Stimulated activated CD8-positive, alpha-beta memory T cell treated with anti-CD3 and anti-CD28 coated beads, Interleukin-4, amount 100 ng/mL, for 48 hours (primary cell): ENCODE measurements around the gene ACTR1A.
"Not testable (repeated sequence)": the region's sequence is repeated elsewhere in the genome, so short reads cannot be mapped to it uniquely, and the experiment has no call there.

Experiments
- DNase-seq: peaks from one replicate; pipeline ENCODE4 v3.0.0-alpha.2; 2020

Gene ACTR1A

DNA sequence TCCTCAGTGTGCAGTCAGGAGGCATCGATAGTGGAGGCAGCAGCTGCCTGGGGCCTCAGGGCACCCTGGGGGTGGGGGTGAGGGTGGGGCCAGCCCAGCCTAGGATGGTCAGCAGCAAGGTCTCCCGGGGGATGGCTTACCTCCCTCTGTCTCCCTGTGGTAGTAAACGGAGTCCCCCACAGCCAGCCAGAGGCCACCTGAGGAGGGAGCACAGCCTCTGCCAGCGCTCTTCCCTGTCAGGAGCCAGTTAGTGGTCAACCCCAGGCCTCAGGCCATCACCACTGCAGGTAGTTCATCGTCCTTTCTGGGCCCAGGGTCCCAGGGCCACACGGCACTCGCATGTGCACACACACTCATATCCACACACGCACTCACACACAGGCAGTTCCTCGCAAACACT lies 22.1 kb downstream of the ACTR1A start:
- no peak for DNase-seq

DNA sequence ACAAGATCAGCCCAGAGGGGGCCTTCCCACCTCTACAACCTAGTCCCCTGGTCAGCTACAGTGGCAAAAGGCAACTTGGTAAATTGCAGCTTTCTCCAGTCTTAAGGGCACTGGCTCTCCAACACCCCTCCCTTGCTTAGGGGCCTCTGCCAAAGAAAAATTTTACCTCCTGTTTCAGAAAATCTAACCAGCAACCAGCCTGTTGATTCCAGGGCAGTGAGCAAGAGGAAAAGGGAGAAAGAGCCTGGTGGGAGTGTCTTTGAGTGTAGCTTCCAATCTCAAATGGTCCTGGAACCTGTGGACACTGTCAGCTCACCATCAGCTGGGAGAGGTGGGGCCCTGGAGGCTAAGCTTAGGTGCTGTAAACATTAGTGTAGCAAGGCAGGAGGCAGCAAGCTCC lies 22.9 kb downstream of the ACTR1A start:
- no peak for DNase-seq

GRCh38 chr10:102476466-102477141 lies 25.9 kb downstream of the ACTR1A start:
- no peak for DNase-seq

DNA sequence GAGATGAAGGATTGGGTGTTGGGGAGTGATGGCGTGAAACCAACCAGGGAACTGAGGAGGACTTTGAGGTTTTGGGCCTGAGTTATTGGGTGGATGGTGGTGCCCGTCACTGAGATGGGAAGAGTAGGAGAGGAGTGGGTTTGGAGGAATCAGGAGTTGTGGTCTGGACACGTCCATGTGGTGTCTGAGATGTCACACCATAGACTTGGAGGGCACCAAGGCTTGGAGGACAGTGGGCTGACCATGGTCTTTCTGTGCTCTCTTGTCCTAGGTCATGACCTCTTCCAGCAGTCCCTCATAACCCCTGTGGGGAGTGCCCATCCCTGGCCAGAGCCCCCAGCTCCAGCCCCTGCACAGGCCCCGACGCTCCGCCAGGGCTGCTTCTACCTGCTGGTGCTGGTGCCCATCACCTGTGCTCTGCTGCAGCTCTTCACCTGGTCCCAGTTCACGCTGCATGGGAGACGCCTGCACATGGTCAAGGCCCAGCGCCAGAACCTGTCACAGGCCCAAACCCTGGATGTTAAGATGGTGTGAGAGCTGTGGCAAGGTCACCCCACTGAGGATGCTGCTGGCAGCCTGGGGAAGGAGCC lies 27.0 kb downstream of the ACTR1A start:
- no peak for DNase-seq

DNA sequence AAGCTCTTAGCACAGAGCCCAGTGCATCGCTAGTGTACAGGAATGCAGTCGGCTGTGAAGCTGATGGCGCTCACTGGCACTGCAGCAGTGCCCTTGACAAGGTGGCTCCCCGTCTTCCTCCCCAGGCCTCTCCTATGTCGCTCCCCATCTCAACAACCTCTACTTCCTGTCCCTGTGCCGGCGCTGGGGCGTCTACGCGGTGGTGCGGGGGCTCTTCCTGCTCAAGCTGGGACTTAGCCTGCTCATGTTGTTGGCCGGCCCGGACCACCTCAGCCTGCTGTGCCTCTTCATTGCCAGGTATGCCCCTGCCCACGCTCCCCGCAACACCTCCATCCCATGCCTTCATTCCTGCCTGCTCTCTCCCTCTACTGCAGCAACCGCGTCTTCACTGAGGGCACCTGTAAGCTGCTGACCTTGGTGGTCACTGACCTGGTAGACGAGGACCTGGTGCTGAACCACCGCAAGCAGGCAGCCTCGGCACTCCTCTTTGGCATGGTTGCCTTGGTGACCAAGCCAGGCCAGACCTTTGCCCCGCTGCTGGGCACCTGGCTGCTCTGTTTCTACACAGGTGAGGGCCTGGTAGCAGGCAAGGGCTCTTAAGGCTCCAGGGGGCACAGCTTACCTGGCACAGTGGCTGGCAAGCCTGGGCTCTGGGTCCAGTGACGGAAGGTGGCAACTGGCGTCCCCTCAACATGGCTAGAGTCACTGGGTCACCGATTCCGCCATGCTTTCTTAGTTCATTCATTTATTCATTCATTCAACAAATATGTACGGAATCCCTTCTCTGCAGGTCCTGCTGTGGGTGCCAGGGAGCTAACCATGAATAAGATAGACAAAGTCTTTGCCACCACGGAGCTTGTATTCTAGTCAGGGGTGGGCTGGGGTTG lies 28.8 kb downstream of the ACTR1A start:
- no peak for DNase-seq

- DNase-seq = no peak
These were observed 31.6 kb downstream of the ACTR1A start for GRCh38 chr10:102470579-102471546.

GRCh38 chr10:102468683-102469082 lies 33.8 kb downstream of the ACTR1A start:
- DNase-seq = no peak

DNA sequence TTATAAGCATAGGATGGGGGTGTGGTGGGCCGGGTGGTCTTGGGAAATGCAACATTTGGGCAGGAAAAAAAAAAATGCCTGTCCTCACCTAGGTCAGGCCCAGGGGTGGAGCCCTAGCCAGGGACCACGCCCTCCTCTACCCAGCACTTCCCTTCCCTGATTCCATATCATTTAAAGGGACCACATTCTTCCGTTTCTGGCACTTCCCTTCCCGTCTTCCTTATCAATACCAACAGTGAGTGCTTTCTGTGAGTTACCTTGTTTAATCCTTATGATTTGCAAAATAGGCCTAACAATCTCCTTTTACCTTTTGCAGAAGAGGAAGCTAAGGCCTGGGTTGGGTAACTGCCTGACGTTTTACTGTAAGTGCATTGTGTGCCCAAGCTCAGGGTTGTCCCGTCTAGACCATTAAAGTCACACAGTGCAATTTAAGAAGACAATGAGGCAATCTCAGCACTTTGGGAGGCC lies 34.5 kb downstream of the ACTR1A start:
- DNase-seq = no peak

- DNase-seq = no peak
These were observed 35.2 kb downstream of the ACTR1A start for GRCh38 chr10:102467318-102467717.

GRCh38 chr10:102465466-102465865 lies 37.0 kb downstream of the ACTR1A start:
- DNase-seq = no peak

DNA sequence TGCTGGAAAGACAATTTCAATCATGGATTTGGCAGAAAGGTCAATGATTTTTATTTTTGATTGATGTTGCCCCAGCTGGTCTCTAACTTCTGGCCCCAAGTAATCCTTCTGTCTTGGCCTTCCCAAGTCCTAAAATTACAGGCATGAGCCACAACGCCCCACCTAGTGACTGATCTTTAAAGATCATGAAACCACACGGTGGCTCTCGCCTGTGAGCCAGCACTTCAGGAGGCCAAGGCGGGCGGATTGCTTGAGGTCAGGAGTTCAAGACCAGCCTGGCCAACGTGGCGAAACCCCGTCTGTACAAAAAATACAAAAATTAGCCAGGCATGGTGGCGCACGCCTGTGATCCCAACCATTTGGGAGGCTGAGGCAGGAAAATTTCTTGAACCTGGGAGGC lies 38.5 kb downstream of the ACTR1A start:
- no peak for DNase-seq

DNA sequence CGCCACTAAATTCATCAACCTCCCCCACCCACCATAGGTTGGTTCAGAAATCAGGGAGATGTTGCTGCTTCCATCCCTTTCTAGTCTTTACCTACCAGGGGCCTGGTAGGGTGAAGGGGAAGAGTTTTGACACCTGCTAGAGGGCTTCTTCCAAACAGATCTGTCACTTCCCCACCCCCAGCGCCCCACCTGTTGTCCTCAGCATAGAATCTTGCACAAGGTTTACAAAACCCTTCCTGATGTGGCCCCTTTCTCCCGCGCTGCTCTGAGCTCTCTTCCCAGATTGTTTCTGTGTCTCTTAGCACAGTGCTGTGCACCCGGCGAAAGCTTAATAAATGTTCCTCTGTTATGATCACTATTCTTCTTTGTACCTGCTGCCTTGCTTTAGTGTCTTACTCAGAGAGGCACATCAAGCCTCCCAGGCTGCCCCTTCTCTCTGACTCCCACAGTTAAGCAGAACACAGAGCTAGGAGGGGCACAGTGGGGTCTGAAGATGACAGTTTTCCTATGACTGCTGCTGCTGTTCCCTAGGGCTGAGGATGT lies 39.9 kb downstream of the ACTR1A start:
- DNase-seq = no peak

DNA sequence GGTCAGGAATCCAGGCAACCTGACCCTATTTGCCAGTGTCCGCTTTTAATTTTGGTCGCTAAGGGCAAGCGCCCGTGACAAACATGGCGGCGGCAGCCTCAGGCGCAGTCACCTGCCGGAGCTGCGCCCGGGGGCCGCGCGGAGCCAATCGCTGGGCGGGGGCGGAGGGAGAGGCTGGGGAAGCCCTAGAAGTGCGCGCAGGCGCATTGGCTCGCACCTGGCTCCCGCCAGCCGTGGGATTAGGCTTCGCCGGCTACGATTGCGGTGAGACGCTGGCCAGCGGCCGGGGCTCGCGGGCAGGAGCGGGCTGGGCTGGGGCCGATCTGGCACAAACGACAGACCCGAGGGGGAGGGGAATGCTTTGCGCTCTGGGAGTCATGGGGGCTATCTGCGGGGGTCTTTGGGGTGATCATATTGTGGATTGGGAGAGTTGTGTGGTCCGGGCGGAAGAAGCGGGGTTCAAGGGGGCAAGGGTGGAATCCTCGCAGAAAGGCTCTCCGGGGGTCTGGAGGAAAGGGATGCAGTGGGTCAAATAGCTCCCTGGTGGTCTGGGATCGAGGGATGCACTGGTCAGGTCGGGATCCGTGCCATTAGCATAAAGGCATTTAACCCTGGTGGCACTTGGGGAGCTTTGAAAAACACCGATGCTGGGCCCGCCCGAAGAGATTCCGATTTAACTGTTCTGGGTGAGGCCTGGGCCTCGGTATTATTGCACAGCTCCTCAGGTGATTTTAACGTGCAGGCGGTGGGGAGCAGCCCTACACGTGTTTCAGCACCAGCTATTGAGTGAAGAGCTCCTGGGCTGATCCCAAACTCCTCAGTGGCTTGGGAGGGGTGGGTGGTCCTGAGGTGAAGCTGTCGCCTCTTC lies 41.1 kb downstream of the ACTR1A start:
- DNase-seq = peak; percentile 96

DNA sequence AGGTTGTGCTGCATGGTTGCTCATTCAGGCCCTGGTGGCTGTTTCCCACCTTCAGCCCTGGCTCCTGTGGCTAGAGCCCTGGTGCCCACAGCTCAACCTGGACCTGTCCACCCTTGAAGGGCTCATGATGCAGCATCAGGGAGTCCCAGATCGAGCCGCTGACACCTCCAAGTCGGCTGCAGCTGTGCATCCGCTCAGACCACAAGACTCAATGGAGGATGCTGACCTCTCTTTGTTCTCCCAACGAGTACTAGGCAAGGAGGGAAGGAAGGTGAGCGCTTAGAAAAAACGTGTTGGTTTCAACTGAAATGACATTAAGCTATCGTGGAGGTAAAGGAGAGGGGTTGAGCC lies 41.7 kb downstream of the ACTR1A start:
- DNase-seq = no peak

DNA sequence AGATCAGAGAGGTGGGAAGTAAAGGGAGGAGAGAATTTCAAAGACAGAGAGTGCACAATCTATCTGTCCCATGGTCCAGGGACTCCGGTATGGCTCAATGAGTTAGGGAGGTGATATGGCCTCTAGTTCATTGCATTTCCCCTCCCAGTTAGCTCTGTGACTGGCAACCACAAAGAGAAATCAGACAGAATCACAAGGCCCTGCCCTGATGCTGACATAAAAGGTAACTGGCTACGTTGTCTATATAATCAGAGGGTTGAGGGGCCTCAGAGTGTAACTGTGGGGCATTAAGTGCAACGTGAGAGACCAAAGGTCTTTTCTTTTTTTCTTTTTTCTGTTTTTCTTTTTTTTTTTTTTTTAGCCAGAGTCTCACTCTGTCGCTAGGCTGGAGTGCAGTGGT lies 43.9 kb downstream of the ACTR1A start:
- DNase-seq = no peak

GRCh38 chr10:102457591-102458150 lies 44.8 kb downstream of the ACTR1A start:
- no peak for DNase-seq

- DNase-seq = no peak
These were observed 46.5 kb downstream of the ACTR1A start for GRCh38 chr10:102455893-102456471.

- not testable (repeated sequence) for DNase-seq
These were observed 47.6 kb downstream of the ACTR1A start for GRCh38 chr10:102454662-102455487.

- no peak for DNase-seq
These were observed 49.0 kb downstream of the ACTR1A start for GRCh38 chr10:102453502-102453901.
